ENCODE results near the gene TAAR5.

GRCh38 chr6:132570221-132570777 lies 19.2 kb downstream of the TAAR5 start, which contains the start of gene TAAR6:
- TF ChIP-seq CTCF (IDR thresholded peaks at IDR 0.05) (no peak), POLR2A (IDR thresholded peaks at IDR 0.05) (no peak)

Data from uterus (tissue), 2 donors.